HK-2 (cell line): ENCODE data around the gene KCNG2.

Experiments
- DNase-seq: peaks from one replicate; pipeline ENCODE4 v3.0.0-alpha.2; 2018; ENCODE audit not compliant: unreplicated experiment

KCNG2 gene

DNA sequence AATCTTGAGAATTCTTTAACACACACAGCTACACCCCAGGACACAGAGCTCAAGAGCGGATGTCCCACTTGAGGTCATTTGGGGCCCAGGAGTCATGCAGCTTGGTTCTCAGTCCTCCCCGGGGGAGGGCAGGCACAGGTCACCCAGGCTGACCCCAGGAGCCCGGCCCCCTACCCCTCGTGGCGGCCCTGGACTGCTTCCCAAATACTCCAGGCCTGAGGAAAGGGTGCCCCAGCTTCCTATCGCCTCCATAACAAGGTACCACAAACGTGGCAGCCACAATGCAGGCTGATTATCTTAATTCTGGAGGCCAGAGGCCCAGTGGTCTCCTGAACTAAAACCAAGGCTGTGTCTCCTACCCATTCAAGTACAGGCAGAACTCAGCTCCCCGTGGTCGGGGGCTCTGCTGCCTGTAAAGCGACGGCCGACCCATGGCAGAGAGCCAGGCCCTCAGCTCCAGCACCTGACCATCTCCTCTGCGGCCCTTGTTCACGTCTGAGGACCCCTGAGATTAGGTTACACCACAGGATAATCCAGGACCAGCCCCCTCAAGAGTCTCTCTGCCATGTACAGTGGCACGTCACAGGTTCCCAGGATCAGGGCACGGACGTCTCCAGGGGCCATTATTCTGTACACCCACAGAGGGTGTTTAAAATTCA lies 143.2 kb downstream of the KCNG2 start:
- no peak for DNase-seq

DNA sequence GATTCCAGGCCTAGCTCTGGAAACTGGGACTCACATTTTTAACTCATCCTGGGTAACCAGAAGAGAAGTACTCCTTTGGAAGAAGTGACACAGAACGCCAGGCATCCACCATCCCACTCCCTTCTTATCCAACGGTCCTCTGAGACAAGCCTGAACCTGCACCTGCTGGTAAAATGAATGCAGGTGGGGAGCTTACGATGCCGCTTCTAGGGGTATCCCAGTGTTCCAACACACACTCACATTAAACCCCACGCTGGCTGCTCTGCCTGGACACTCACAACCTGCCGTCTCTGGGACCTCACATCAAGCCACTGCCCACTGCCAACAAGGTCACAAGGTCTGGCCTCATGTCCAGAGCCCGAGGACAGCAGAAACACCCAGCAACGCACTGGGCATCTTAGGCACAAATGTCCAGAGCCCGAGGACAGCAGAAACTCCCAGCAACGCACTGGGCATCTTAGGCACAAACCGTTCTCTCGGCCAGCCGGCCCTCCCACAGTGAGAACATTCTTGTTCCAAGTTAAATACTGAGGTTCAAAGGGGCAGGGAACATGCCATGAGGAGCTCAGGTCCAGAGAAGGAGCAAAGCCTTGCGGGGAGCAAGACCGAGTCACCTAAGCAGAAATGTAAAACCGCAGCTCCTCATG lies 143.9 kb downstream of the KCNG2 start:
- DNase-seq = no peak

DNA sequence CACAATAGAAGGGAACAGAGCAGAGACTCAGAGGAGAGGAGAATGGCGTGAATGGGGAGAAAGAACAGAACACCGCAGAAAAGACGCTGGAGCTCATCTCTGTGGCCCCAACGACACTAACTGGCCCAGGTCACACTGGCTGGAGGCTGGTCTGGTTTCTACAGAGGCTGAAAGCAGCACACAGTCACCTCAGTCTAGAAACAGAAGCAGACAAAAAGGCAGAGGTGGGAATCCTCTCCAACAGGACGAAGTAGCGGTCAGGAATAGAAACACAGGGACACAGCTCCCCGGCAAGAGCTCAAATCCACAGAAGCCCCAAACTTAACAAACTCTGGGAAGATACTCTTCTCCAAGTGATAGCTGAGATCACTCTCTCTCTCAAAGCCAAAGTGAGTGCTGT lies 144.5 kb downstream of the KCNG2 start:
- no peak for DNase-seq

DNA sequence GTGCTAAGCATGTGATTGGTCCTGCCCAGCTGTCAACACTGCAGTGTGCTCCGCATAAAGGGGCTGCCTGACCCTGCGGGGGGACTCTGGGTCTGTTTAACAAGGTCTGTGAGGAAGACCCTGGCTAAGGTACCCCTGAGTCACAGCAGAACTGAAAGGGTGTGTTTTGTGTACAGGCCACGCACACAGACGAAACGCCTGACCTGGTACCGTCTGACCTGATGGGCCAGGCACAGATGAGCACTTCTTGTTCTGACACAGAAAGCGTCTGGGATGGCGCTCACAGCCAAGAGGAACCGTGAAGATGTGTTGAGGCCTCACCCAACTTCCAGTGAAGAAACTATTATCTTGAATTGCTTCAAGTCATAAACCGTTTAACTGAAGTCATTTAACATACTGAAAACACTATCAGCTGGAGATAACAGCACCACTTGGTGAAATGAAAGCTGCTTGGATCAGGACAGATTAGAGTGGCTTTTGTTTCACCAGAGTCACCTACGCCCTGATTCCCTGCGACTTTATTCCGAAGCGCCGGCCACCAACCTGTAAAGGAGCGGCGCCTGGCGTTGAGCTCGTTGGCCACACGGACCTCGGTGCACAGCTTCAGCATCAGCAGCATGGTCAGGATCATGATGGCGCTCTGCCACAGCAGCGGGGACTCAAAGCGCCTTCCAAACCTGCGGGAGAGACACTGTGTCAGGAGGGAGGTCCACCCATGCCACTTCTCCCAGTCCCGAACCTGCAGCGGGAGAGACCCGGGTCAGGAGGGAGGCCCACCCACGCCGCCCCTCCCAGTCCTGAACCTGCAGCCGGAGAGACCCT lies 145.3 kb downstream of the KCNG2 start:
- no peak for DNase-seq

DNA sequence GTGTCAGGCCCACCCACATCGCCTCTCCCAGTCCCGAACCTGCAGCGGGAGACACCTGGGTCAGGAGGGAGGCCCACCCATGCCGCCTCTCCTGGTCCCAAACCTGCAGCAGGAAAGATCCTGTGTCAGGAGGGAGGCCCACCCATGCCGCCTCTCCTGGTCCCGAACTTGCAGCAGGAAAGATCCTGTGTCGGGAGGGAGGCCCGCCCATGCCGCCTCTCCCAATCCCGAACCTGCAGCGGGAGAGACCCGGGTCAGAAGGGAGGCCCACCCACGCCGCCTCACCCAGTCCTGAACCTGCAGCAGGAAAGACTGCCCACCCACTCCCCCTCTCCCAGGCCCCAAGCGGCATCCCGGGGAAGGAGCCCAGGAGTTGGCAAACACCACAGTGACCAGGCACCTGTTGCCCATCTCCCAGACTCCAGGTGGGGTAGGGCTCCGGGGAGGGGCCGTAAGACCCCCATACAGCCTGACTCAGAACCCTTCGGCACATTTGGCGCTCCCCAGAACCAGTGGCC lies 145.9 kb downstream of the KCNG2 start:
- no peak for DNase-seq

DNA sequence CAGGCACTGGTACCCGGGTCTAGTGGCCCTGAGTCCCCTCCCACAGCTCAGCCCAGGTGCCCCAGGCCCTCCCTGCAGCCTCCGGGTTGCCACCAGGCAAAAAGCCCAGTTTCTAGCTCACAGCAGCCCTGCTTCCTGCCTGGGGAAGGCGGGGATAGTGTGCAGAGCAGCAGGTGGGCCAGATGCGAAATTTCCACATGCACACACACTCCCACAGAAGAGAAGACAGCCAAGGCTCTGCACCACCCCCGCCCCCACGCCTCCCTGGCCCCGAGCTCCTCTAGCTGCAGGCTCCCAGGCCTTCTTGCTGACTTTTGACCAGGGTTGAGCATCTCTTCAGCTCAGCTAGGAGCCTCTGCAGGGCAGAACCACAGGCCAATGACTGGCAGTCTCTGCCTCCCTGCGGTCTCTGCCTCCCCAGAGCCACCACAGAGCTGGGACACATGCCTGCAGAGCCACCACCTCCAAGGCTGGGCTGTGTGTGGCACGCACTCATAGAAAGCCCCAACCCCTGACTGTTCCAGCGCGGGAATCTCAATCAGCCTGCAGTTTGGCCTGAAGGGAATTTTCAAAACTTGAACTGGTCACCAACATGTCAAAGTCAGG lies 146.5 kb downstream of the KCNG2 start:
- DNase-seq = no peak

DNA sequence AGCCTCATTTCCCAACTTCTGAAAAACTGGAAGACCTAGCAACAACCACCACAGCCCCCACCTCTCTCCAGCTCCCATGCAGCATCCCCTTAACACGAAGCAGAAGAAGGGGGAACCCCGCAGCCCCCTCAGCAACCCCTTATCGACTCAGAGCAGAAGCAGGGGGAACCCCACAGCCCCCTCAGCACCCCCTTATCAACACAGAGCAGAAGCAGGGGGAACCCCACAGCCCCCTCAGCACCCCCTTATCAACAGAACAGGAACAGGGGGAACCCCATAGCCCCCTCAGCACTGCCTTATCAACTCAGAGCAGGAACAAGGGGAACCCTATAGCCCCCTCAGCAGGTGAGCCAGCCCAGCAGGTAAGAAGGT lies 147.0 kb downstream of the KCNG2 start:
- no peak for DNase-seq

DNA sequence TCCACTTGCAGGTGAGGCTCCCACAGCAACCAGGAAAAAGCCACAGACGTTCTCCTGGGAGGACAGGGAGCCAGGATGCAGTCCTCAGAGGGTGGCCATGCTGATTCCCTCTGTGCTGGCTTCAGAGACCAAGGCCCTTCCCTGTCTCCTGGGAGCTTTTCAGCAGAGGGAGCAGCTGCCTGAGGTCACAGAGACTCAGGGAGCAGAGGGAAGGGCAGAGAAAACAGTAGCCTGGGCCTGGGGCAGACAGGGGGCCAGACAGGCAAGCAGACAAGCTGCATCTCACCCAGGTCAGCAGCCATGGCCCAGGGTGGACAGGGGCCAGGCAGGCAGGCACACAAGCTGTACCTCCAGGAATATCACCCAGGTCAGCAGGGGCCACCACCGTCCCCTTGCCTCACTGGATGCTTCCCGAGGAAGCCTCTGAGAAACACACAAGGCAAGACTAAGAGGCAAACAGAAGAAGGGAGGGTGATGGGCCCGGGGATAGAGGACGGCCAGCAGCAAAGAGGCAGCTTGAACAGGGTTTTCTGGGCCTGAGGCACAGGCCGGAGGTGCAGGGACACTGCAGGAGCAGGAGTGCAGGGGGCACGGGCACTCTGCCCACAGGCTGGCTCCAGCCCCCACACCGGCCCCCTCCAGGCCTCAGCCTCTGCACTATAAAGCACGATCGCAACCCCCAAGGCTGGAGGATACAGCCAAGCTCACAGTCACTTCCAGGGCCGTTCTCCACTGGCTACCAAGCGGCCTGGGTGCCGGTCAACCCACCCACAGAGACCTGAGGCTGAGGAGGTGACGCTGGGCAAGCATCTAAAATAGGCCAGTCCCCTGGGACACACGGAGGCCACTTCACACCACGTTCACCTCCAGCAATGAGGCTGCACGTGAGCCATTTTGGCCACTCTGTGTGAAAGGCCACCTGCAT lies 147.6 kb downstream of the KCNG2 start:
- DNase-seq = no peak

DNA sequence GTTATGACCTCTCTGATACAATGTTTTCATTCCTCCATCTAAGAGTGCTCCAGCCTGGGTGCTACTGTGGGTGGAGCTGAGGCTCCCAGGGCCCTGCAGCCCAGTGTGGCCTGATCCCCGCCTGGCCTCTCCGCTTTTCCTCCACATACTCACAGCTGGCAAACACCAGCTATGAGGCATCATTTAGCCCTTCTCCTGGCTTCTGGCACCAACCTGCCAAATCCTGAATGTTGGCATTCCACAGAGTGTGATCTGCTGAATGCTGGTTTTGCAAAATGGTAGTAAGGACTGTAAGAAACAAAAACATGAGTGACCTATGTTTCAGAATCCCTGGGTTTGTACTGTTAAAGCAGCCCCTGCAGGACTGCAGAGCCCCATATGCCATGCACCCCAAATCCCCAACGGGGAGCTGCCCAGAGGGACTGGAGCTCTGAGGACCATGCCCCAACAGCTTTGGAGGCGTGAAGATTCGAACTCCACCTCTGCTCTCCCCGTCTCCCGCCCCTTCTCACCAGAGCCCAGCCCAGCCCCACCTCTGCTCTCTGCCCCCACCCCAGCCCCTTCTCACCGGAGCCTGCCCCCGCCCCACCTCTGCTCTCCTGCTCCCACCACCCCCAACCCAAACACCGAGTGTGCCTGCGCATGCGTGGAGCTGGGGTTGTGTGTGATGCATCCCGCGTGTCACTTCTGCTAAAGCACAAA lies 149.5 kb downstream of the KCNG2 start:
- no peak for DNase-seq

DNA sequence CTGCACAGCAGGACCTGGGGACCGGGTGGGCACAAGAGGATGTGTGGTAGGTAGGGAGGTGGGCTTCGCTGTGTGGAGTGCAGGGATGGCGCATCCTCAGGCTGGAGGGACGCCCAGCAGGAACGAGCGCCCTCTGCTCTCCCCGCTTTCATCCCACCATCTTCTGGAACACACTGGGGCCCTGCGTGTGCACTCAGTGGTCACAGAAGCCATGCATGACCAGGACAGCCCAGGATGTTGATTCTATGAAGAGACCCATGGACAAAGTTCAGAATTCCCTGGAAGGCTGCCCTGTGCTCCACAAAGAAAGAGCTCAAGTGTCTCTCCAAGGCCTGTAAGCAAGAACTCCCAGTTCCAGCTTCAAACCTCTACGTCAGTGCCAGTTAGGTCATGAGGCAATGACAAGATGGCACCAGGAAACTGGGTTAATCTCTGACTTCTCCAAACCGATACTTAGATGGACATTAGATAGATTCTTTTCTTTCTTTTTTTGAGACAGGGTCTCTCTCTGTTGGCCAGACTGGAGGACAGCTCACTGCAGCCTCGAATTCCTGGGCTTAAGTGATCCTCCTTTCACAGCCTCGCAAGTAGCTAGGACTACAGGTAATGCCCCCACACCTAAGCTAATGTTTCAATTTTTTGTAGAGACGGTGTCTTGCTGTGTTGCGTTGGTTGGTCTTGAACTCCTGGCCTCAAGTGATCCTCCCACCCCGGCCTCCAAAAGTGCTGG lies 150.3 kb downstream of the KCNG2 start:
- no peak for DNase-seq

DNA sequence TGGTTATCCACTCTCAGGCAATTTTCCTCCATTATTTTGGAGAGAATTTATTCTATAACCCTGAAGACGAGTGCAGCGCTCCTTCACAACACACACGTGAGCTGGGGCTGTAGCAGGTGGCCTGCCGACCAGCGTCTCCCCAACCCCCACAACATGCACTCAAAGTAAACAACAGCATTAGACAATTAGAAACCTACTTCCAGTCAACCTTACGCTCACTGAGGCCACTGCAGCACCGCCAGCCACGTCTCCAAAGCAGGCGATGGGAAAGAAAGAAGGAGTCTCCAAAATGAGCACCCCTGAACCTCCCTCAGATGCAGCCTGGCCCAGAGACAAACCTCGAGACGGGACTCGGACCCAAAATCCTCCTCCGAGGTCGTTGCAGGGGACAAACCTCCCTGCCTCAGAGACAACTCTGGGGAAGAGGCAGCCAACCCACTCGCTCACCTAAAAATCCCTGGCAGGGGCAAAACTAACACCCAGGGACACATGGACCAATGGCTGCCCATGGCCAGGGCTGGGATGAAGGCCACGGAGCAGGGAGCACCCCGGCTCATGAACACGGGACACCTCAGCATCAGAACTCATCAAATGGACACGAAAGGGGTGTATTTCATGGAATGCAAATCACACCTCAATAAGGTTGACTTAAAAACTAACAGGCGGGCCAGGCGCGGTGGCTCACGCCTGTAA lies 151.1 kb downstream of the KCNG2 start:
- no peak for DNase-seq
